ENCODE data around the gene SHROOM3.

Gene SHROOM3

GRCh38 chr4:76799140-76799539 is 364.1 kb downstream of the SHROOM3 start:
- no peak for DNase-seq

GRCh38 chr4:76799718-76800117 is 364.7 kb downstream of the SHROOM3 start:
- DNase-seq = no peak

- DNase-seq = no peak
Observed at GRCh38 chr4:76800902-76801301, 365.9 kb downstream of the SHROOM3 start.

- no peak for DNase-seq
Observed at GRCh38 chr4:76801621-76802235, 366.7 kb downstream of the SHROOM3 start.

- DNase-seq = no peak
Observed at GRCh38 chr4:76802236-76803021, 367.4 kb downstream of the SHROOM3 start.

- DNase-seq = no peak
Observed at GRCh38 chr4:76803522-76803921, 368.5 kb downstream of the SHROOM3 start.

- DNase-seq = no peak
Observed at GRCh38 chr4:76804096-76804495, 369.1 kb downstream of the SHROOM3 start.

- no peak for DNase-seq
Observed at GRCh38 chr4:76806346-76806745, 371.3 kb downstream of the SHROOM3 start.

- no peak for DNase-seq
Observed at GRCh38 chr4:76806757-76807156, 371.7 kb downstream of the SHROOM3 start.

GRCh38 chr4:76809594-76810305 is 374.7 kb downstream of the SHROOM3 start:
- no peak for DNase-seq

- no peak for DNase-seq
Observed at GRCh38 chr4:76811604-76812412, 376.8 kb downstream of the SHROOM3 start.

- DNase-seq = no peak
Observed at GRCh38 chr4:76813070-76813469, 378.0 kb downstream of the SHROOM3 start.

GRCh38 chr4:76821641-76822040 is 386.6 kb downstream of the SHROOM3 start:
- DNase-seq = no peak

- no peak for DNase-seq
Observed at GRCh38 chr4:76822303-76822702, 387.3 kb downstream of the SHROOM3 start.

GRCh38 chr4:76823495-76823894 is 388.5 kb downstream of the SHROOM3 start:
- no peak for DNase-seq

GRCh38 chr4:76830612-76830963 is 395.6 kb downstream of the SHROOM3 start:
- no peak for DNase-seq

GRCh38 chr4:76830964-76831703 is 396.1 kb downstream of the SHROOM3 start:
- DNase-seq = no peak

GRCh38 chr4:76831711-76832373 is 396.8 kb downstream of the SHROOM3 start:
- no peak for DNase-seq

Data from activated naive CD4-positive, alpha-beta T cell treated with anti-CD3 and anti-CD28 coated beads, Interleukin-2, amount 50 U/mL, for 16 hours (primary cell).